Breast epithelium (tissue), 4 donors: ENCODE results near the gene ZNF398. TPM values are rescaled to one million over a fixed set of nuclear protein-coding genes. Genes with fewer than 3 reads are reported as not detected.

Experiments
- DNase-seq, 2 donors: peaks; one replicate each; pipeline ENCODE4 v3.0.0-alpha.2; 2019; ENCODE audit warnings: low spot score in 2 of 2
- H3K27ac ChIP-seq, 2 donors: fragments of 200-600 bp; sonication (generic) in 1 of 2; one replicate each; pipeline ENCODE4 v1.5.1; 2016 to 2019; ENCODE audit warnings: mild to moderate bottlenecking in 1 of 2
- H3K27me3 ChIP-seq, 2 donors: fragments of 200-600 bp; sonication (generic) in 1 of 2; one replicate each; pipeline versions ENCODE4 v1.5.1 to v1.6.0; 2017 to 2019; ENCODE audit warnings: control low read depth in 1 of 2, mild to moderate bottlenecking in 1 of 2
- H3K36me3 ChIP-seq: fragments of 200-600 bp; one replicate; pipeline ENCODE4 v1.5.1; 2019
- H3K4me1 ChIP-seq, 2 donors: fragments of 200-600 bp; sonication (generic); one replicate each; pipeline ENCODE4 v1.5.1; 2016 to 2019; ENCODE audit warnings: control low read depth in 1 of 2
- H3K4me3 ChIP-seq, 3 donors: fragments of 200-600 bp; sonication (generic); 1 replicate in 2 of 3; 2 replicates in 1 of 3; pipeline ENCODE4 v1.5.1; 2016 to 2019; ENCODE audit warnings: mild to moderate bottlenecking in 3 of 3, moderate library complexity in 2 of 3
- H3K9me3 ChIP-seq, 2 donors: fragments of 200-600 bp; sonication (generic) in 1 of 2; one replicate each; pipeline ENCODE4 v1.5.1; 2016 to 2019; ENCODE audit warnings: control low read depth in 1 of 2
- CTCF ChIP-seq, 3 donors: fragments of 450-650 bp; IDR thresholded peaks; one replicate each; pipeline ENCODE4 v1.5.1; 2016 to 2017; ENCODE audit warnings: antibody characterized with exemption in 3 of 3, mild to moderate bottlenecking in 3 of 3, moderate library complexity in 3 of 3
- POLR2A ChIP-seq: fragments of 450-650 bp; IDR thresholded peaks from one replicate; pipeline ENCODE4 v1.6.1; 2016; ENCODE audit warnings: antibody characterized with exemption, mild to moderate bottlenecking, moderate library complexity
- POLR2AphosphoS5 ChIP-seq, 3 donors: sonication (generic); formaldehyde crosslinking; IDR thresholded peaks; one replicate each; pipeline ENCODE4 v1.6.1; 2017; ENCODE audit warnings: antibody characterized with exemption in 3 of 3
- intact Hi-C: fragments of 100-400 bp; cut with DNase I; formaldehyde crosslinking; loops from one replicate; pipeline ENCODE4 v1.15.1; 2023; ENCODE audit warnings: low total_unique reads
- total RNA-seq, 3 donors: library from RNA; depleted of rRNA; stranded (reverse); fragments of >200 nt; gene quantifications; one replicate each; pipeline ENCODE4 v1.1.0, GENCODE V29; 2016

The ZNF398 gene
- total RNA-seq, 3 donors from 2014 or later: 17.3 to 25.9 (median 22.9) TPM

GRCh38 chr7:149104214-149104613 is 43.0 kb upstream of the ZNF398 start:
- Histone ChIP-seq H3K4me3 (no peak overlapping the region), H3K9me3 (no peaks in the 10 kb centered on the region), H3K36me3 (no peaks in the 10 kb centered on the region), H3K27ac (no peak overlapping the region), H3K27me3 (no peaks in the 10 kb centered on the region), H3K4me1 (no peaks in the 10 kb centered on the region)
- intact Hi-C loops: no loop called here
- TF ChIP-seq POLR2AphosphoS5 (IDR thresholded peaks at IDR 0.05): no peak
- TF ChIP-seq POLR2A: no peak
- TF ChIP-seq CTCF (IDR thresholded peaks at IDR 0.05): no peak
- no peak for DNase-seq

DNA sequence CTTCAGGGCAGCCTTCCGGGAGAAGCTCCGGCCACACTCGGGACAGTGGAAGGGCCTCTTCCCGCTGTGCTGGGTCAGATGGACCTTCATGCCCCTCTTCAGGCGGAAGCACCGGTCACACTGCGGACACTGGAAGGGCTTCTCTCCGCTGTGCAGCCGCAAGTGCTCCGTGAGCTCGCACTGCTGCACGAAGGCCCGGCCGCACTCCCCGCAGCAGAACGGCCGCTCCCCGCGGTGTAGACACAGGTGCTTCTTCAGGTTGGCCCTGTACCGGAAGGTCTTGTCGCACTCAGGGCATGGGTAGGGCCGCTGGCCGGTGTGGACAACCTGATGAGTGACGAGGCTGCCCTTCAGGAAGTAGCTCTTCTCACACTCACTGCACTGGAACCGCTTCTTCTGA is 42.5 kb upstream of the ZNF398 start:
- no peaks in the 10 kb centered on the region for H3K9me3 ChIP-seq
- no peaks in the 10 kb centered on the region for H3K4me1 ChIP-seq
- intact Hi-C loops: no loop called here
- H3K4me3 ChIP-seq: no peak overlapping the region
- no peaks in the 10 kb centered on the region for H3K27me3 ChIP-seq
- TF ChIP-seq POLR2AphosphoS5 (IDR thresholded peaks at IDR 0.05) (no peak), CTCF (IDR thresholded peaks at IDR 0.05) (no peak), POLR2A (no peak)
- H3K27ac ChIP-seq: no peak overlapping the region
- H3K36me3 ChIP-seq: no peaks in the 10 kb centered on the region
- no peak for DNase-seq

DNA sequence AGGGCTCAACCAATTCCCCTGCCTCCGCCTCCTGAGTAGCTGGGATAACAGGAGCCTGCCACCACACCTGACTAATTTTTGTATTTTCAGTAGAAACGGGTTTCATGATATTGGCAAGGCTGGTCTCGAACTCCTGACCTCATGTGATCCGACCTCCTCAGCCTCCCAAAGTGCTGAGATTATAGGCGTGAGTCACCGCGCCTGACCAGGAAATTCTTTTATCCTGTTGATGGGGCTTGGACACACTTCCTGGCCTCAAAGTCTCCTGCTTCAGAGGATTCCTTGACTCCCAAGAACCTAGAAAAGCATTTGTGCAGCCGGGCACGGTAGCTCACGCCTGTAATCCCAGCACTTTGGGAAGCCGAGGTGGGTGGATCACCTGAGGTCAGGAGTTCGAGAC is 37.3 kb upstream of the ZNF398 start:
- H3K9me3 ChIP-seq: no peaks in the 10 kb centered on the region
- no peak for TF ChIP-seq CTCF (IDR thresholded peaks at IDR 0.05)
- no peak for TF ChIP-seq POLR2AphosphoS5 (IDR thresholded peaks at IDR 0.05)
- TF ChIP-seq POLR2A: no peak
- DNase-seq: no peak
- intact Hi-C loops: no loop called here
- no peaks in the 10 kb centered on the region for H3K36me3 ChIP-seq
- H3K27me3 ChIP-seq: no peaks in the 10 kb centered on the region
- no peak overlapping the region for H3K4me3 ChIP-seq
- H3K4me1 ChIP-seq: no peaks in the 10 kb centered on the region
- H3K27ac ChIP-seq: no peak overlapping the region

DNA sequence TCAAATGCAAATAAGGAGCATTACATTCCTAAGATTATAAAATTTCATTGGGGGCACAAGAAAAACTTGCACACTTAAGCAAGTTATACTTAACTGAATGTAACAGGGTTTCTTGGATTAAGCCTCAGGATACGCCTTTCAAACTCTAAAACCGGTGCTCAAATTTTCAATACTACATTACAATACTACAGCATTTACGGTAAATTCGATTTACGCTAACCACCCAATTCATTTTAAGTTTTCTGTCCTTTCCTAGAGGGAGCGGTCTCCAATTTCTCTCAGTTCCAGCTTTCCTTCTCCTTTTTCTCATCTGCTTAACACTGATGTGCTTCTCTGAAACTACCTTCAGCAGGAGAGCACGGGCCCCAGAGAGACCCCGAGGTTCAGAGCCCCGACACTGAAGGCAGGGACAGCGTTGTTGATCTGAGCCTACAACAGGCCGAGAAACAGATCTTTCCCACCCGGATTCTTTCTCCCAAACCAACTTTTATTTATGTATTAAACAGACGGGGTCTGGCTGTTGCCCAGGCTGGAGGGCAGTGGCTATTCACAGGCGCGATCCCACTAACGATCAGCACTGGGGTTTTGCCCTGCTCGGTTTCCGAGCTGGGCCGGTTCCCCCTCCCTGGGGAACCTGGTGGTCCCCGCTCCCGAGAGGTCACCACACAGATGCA is 21.9 kb upstream of the ZNF398 start:
- intact Hi-C loops: no loop called here
- no peaks in the 10 kb centered on the region for H3K36me3 ChIP-seq

More for the DNA sequence above, 21.9 kb upstream of the ZNF398 start:
- H3K27me3 ChIP-seq: no peaks in the 10 kb centered on the region
- peak overlapping the region; percentile 92 to 95 for H3K27ac ChIP-seq
- no peaks in the 10 kb centered on the region for H3K4me1 ChIP-seq
- peak overlapping the region; percentile 83 to 95 (median 87) for H3K4me3 ChIP-seq
- TF ChIP-seq POLR2AphosphoS5 (IDR thresholded peaks at IDR 0.05): no peak
- no peak for TF ChIP-seq CTCF (IDR thresholded peaks at IDR 0.05)
- TF ChIP-seq POLR2A: no peak
- H3K9me3 ChIP-seq: peaks cover 0 to under 1% of the 10 kb centered on the region in 2 donors
- DNase-seq: no peak
